GM18520 (cell line): ENCODE data around the gene BTBD9.

ENCODE experiments used
- ATAC-seq: cut with Tn5 transposase; IDR thresholded peaks from one replicate; pipeline ENCODE4 v1.9.1; 2021; ENCODE audit not compliant: unreplicated experiment

The BTBD9 gene

GRCh38 chr6:38169221-38169976, 470.3 kb downstream of the BTBD9 start:
- no peak for ATAC-seq

GRCh38 chr6:38168699-38169098, 471.0 kb downstream of the BTBD9 start:
- no peak for ATAC-seq

GRCh38 chr6:38168126-38168525, 471.6 kb downstream of the BTBD9 start:
- ATAC-seq, result no peak

- no peak for ATAC-seq
Observed at GRCh38 chr6:38167598-38167997, 472.1 kb downstream of the BTBD9 start.

GRCh38 chr6:38166411-38167240, 473.1 kb downstream of the BTBD9 start:
- ATAC-seq, result no peak

GRCh38 chr6:38164671-38165108, 475.0 kb downstream of the BTBD9 start:
- ATAC-seq, result no peak

- ATAC-seq, result no peak
Observed at GRCh38 chr6:38164131-38164481, 475.6 kb downstream of the BTBD9 start.

GRCh38 chr6:38163186-38164130, 476.3 kb downstream of the BTBD9 start:
- no peak for ATAC-seq

GRCh38 chr6:38162493-38163185, 477.1 kb downstream of the BTBD9 start:
- no peak for ATAC-seq

GRCh38 chr6:38161754-38162492, 477.8 kb downstream of the BTBD9 start:
- no peak for ATAC-seq

- no peak for ATAC-seq
Observed at GRCh38 chr6:38161331-38161730, 478.4 kb downstream of the BTBD9 start.

GRCh38 chr6:38160831-38161230, 478.9 kb downstream of the BTBD9 start:
- no peak for ATAC-seq

GRCh38 chr6:38159596-38159995, 480.1 kb downstream of the BTBD9 start:
- no peak for ATAC-seq

- no peak for ATAC-seq
Observed at GRCh38 chr6:38158762-38159350, 480.9 kb downstream of the BTBD9 start.

- ATAC-seq, result no peak
Observed at GRCh38 chr6:38157905-38158304, 481.8 kb downstream of the BTBD9 start.

- ATAC-seq, result no peak
Observed at GRCh38 chr6:38156818-38157565, 482.7 kb downstream of the BTBD9 start.

- no peak for ATAC-seq
Observed at GRCh38 chr6:38155621-38156204, 484.0 kb downstream of the BTBD9 start.

- no peak for ATAC-seq
Observed at GRCh38 chr6:38155144-38155543, 484.6 kb downstream of the BTBD9 start.
